Measurements from ENCODE around the gene TSGA10IP.

- TF ChIP-seq POLR2AphosphoS5 (IDR thresholded peaks at IDR 0.05) (no peak), CTCF (IDR thresholded peaks at IDR 0.05) (no peak)
These were observed 34.0 kb downstream of the TSGA10IP start for GRCh38 chr11:65979261-65979759.

Measured in gastroesophageal sphincter (tissue), 3 donors.